ENCODE measurements around the gene STXBP1.

Gene STXBP1

DNA sequence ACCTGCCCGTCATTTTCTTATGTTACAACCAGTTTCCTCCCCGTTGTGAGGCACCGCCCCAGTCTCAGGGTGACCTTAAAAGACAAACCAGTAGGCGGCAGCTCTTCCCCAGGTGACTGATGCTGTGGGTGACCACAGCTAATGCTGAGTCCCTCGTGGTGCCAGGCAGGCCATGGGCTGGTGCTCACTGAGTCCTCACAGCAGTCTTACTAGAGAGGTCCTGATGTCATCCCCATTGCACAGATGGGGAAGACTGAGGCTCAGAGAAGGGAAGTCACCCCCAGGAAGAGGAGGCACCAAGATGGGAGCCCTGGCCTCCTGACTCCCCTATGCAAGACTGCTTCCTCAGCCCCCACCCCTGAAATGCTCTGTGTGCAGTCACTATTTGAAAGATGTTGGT, 95.7 kb downstream of the STXBP1 start:
- H3K27ac ChIP-seq, result no peak overlapping the region
- no peak for DNase-seq (ENCODE audit: low read depth, low spot score)

GRCh38 chr9:127708952-127709587, 97.0 kb downstream of the STXBP1 start:
- DNase-seq (ENCODE audit: low read depth, low spot score), result no peak
- no peak overlapping the region for H3K27ac ChIP-seq

GRCh38 chr9:127710204-127710783, 98.2 kb downstream of the STXBP1 start:
- no peak for DNase-seq (ENCODE audit: low read depth, low spot score)
- H3K27ac ChIP-seq, result no peak overlapping the region

GRCh38 chr9:127711226-127711701, 99.2 kb downstream of the STXBP1 start:
- no peak for DNase-seq (ENCODE audit: low read depth, low spot score)
- no peak overlapping the region for H3K27ac ChIP-seq

DNA sequence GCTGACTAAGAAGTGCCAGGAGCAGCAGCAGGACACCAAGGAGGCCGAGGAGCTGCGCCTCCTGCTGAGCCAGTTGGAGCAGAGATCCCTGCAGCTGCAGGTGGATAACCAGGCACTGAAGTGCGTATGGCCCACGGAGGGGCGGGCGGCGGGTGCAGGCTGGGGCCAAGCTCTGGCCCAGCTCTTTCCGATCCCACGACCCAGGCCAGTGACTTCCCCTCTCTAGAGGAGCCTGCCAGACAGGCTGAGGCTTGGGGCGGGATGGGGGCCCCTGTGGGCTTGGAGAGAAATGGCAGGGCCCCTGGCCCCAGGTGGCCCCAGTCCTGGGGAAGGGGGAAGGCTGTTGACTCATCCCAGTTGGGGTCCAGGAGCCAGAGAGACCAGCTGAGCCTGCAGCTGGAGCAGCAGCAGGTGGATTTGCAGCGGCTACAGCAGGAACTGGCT, 99.8 kb downstream of the STXBP1 start:
- no peak overlapping the region for H3K27ac ChIP-seq
- no peak for DNase-seq (ENCODE audit: low read depth, low spot score)

DNA sequence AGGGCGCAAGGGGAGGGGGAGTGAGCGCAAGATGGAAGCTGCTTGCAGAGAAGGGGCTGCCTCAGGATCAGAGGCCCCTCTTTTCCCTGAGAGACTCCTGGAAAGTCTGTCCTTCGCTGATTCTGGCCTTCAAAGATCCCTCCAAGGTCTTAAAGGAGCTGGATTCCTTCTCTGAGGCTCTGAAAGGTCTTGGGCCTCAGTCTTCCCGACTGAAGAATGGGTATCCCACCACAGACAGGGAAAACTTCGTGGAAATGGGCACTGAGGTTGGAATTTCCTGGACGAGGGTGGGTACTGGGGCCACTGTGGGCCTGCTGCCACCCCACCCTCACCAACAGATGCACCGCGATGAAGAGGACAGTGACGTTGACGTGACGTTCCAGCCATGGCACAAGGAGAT, 100.3 kb downstream of the STXBP1 start:
- DNase-seq (ENCODE audit: low read depth, low spot score), result no peak
- no peak overlapping the region for H3K27ac ChIP-seq

- H3K27ac ChIP-seq, result no peak overlapping the region
- DNase-seq (ENCODE audit: low read depth, low spot score), result no peak
Observed at GRCh38 chr9:127712867-127713266, 100.8 kb downstream of the STXBP1 start.

DNA sequence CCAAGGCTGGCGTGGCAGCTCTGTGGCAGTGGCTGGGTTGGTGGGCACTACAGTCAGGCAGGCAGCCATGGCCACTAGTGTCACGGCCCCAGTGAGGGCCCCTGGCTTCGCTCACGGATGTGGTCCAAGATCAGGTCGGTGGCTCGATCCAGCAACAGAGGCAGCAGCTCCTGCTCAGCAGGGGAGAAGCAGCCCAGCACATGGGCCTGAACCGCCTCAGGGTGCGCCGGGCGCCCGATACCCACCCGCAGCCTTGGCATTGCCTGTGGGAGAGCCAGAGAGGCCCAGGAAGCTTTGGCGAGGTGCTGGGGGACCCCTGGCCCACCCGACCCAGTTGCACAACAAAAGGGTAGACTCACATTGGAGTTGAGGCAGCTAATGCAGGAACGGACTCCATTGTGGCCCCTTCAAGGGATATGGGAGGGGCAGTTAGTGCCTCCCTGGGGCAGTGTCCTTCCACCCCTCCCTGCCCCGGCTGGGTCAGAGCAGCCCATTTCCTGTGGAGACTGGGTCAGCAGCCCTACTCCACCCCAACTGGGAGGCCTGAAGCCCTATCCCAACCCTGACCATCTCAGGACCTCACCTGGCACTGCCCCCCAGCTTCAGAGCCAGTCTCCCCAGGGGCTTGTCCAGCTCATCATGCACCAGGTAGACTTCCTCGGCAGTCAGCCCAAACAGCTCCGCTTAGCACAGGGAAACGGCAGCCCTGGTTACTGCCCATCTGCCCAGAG, 102.1 kb downstream of the STXBP1 start:
- DNase-seq (ENCODE audit: low read depth, low spot score), result no peak

DNA sequence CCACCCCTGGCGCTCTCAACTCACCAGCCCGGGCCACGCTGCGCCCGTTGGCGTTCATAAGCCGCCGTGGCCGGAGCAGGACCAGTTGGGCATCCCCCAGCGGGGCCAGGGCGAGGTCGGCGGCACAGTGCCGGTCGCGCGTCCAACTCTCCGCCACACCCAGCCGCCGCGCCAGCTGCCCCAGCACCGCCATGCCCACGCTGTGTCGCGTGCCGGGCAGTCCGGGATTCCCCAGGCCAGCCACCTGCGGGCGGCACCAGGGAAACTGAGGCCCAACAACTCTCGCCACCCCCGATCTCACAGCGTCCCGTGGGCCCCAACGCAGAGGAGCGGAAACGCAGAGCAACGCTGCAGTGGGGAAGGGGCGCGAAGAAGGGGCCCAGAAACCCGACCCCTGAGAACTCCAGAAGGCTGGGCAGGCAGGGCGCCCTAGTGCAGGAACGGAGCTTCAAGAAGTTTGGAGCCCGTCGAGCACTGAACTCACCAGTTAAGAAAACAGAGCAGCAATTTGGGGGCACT, 102.9 kb downstream of the STXBP1 start:
- H3K27ac ChIP-seq, result peak overlapping the region; percentile 40
- no peak for DNase-seq (ENCODE audit: low read depth, low spot score)

More for the DNA sequence above, 102.1 kb downstream of the STXBP1 start:
- no peak overlapping the region for H3K27ac ChIP-seq

DNA sequence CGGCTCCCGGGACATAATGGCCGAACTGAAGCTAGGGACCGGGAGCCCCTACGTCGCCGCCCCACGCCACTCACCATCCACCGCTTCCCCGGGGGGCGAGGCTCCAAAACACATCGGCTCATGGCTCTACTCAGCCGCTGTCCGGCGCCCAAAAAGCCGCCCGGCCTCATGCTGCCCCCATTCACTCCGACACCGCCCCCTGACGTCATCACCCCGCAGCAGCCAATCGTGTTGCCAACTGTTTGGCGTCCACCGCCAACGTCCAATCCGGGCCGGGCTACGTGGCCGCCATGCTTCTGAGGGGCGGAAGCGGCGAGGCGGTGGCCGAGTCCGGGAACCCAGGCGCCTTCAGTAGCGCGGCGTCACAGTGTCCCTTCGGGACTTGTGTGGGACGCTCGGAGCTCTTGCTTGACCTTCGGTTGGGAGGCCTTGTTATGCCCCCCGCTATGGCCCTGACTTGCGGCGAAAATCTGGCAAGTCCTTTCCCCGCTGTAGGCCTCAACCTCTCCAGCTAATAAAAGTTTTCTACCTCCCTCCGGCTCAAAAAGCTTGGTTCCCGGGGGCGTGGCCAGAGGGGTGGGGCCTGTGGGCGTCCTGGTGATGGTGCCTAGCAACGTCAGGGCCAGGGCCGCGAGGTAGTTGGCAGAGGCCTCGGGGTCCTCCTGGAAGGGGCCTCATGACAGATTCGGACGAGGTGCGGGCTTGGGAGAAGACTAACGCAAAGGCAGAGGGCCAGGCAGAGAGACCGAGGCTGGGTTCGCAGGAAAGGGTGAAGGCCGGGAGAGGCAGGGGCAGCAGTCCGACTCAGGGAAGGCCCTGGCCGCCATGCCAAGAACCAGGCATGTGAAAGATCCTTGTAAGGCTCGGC, 103.6 kb downstream of the STXBP1 start, which contains the start of the genes PTRH1 and TTC16:
Gene PTRH1, minus strand, starts transcription at position 194 of the 868 bp plus-strand sequence. Its CDS starts 24 bp downstream, at position 170.
Gene TTC16, plus strand, starts transcription at position 610 of the 868 bp plus-strand sequence. Its CDS starts 67 bp downstream, at position 677.
- DNase-seq (ENCODE audit: low read depth, low spot score), result peak; percentile 60

GRCh38 chr9:127716412-127716811, 104.3 kb downstream of the STXBP1 start:
- no peak for DNase-seq (ENCODE audit: low read depth, low spot score)
- no peak overlapping the region for H3K27ac ChIP-seq

More for the DNA sequence above, 103.6 kb downstream of the STXBP1 start, which contains the start of the genes PTRH1 and TTC16:
- H3K27ac ChIP-seq, result peak within 1 kb of the TSS; percentile 40

- no peak for DNase-seq (ENCODE audit: low read depth, low spot score)
- no peak overlapping the region for H3K27ac ChIP-seq
Observed at GRCh38 chr9:127717766-127718165, 105.7 kb downstream of the STXBP1 start.

GRCh38 chr9:127720031-127720864, 108.2 kb downstream of the STXBP1 start:
- H3K27ac ChIP-seq, result no peak overlapping the region

GRCh38 chr9:127720865-127721227, 108.8 kb downstream of the STXBP1 start:
- DNase-seq (ENCODE audit: low read depth, low spot score), result no peak
- peak overlapping the region; percentile 50 for H3K27ac ChIP-seq

More at GRCh38 chr9:127720031-127720864, 108.2 kb downstream of the STXBP1 start:
- no peak for DNase-seq (ENCODE audit: low read depth, low spot score)

- DNase-seq (ENCODE audit: low read depth, low spot score), result peak; percentile 27
- peak overlapping the region; percentile 50 for H3K27ac ChIP-seq
Observed at GRCh38 chr9:127721391-127721821, 109.3 kb downstream of the STXBP1 start.

DNA sequence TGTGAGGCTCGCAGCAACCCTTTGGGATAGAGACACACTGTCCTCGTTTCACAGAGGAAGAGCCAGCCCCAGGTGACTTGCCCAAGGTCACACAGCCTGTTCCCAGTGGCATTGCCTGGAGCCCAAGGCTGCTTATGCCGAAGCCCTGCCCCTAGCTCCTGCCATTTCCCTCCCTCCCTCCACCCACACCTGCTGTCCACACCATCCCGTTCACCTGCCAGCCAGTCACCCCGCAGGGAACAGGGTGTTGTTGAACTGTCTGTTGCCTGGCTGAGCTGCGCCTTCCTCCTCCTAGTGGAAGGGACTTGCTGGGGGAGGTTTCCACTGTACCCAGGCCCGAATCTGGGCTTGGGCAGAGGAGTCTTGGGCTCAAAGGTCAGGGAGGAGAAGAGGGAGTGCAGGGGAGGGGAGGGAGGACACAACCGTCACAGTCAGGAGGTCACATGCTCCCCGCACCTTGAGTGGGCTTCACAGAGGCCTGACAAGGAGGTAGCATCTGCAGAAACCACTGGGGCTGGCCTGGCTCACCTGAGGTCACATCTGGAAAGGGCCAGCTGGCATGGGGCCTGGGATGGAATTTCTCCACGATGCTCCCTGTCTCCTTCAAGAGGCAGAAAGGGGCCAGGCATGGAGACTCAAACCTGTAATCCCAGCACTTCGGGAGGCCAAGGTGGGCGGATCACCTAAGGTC, 110.1 kb downstream of the STXBP1 start:
- H3K27ac ChIP-seq, result peak overlapping the region; percentile 50
- DNase-seq (ENCODE audit: low read depth, low spot score), result no peak

- H3K27ac ChIP-seq, result no peak overlapping the region
- no peak for DNase-seq (ENCODE audit: low read depth, low spot score)
Observed at GRCh38 chr9:127723013-127723412, 110.9 kb downstream of the STXBP1 start.

GRCh38 chr9:127723444-127723843, 111.4 kb downstream of the STXBP1 start:
- H3K27ac ChIP-seq, result no peak overlapping the region
- no peak for DNase-seq (ENCODE audit: low read depth, low spot score)

All from epithelial cell of prostate (primary cell).